CD4-positive, alpha-beta T cell treated with Interferon gamma for 1 hour (primary cell): Measurements from ENCODE around the gene LEPR.
"Not testable (repeated sequence)": the region's sequence is repeated elsewhere in the genome, so short reads cannot be mapped to it uniquely, and the experiment has no call there.

Source experiments
- DNase-seq: peaks from one replicate; pipeline ENCODE4 v3.0.0-alpha.2; 2020

LEPR gene

GRCh38 chr1:65441464-65441863, 21.0 kb downstream of the LEPR start:
- DNase-seq, result no peak

- DNase-seq, result no peak
Measured at GRCh38 chr1:65442442-65442841, 22.0 kb downstream of the LEPR start.

GRCh38 chr1:65443647-65444046, 23.2 kb downstream of the LEPR start:
- DNase-seq, result no peak

- DNase-seq, result no peak
Measured at GRCh38 chr1:65444128-65444640, 23.7 kb downstream of the LEPR start.

GRCh38 chr1:65445837-65446236, 25.4 kb downstream of the LEPR start:
- DNase-seq, result no peak

GRCh38 chr1:65449214-65449823, 28.9 kb downstream of the LEPR start:
- no peak for DNase-seq

- not testable (repeated sequence) for DNase-seq
Measured at GRCh38 chr1:65455678-65456077, 35.2 kb downstream of the LEPR start.

- DNase-seq, result no peak
Measured at GRCh38 chr1:65456481-65456880, 36.0 kb downstream of the LEPR start.

GRCh38 chr1:65457868-65458267, 37.4 kb downstream of the LEPR start:
- no peak for DNase-seq

- no peak for DNase-seq
Measured at GRCh38 chr1:65458730-65459396, 38.4 kb downstream of the LEPR start.

GRCh38 chr1:65459397-65459768, 38.9 kb downstream of the LEPR start:
- DNase-seq, result no peak

GRCh38 chr1:65465837-65466236, 45.4 kb downstream of the LEPR start:
- DNase-seq, result not testable (repeated sequence)

GRCh38 chr1:65467536-65467935, 47.1 kb downstream of the LEPR start:
- DNase-seq, result no peak

GRCh38 chr1:65469126-65469888, 48.8 kb downstream of the LEPR start:
- no peak for DNase-seq

GRCh38 chr1:65469889-65470340, 49.4 kb downstream of the LEPR start:
- no peak for DNase-seq
